Measurements from ENCODE around the gene BICD1. TPM values are rescaled to one million over a fixed set of nuclear protein-coding genes. Genes with fewer than 3 reads are reported as not detected.

BICD1 gene
- total RNA-seq, 1 donor from 2014 or later, result 561 TPM

DNA sequence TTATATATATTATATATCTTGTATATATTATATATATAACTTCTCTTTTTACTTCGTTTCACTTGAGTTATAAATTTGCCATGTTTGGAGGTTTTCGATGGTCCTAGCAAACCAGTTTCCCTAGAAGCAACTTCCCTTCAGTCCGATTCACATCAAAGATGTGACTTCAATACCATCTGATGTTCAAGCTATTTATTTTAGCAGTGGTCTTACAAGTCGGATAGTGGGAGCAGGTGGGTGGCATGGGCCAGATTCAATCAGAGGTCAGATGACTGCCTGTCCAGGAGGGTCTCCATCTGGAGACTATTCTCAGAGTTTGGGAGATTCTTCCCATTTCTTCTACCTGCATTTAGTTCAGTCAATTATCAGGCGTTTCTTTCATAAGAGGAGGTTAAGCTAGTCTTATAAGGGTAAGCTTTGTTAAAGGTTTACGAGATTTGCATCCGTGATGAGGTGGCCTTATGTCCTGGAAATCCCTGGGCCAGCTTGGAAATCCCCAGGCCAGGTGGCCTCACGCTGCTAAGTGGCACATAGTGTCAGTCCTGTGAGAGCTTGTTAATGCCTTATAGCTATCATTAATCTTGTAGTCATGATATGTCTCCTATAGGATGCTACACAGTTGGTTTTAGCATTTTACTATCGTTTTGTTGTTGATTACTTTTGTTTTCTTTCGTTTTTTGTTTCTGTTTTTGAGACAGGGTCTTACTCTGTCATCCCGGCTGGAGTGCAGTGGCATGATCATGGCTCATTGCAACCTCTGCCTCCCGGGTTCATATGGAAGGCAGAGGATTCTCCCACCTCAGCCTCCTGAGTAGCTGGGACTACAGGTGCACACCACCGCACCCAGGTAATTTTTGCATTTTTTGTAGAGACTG, 145.8 kb downstream of the BICD1 start:
- peak overlapping the region; percentile 81 for H3K4me3 Mint-ChIP-seq (ENCODE audit: unreplicated experiment)
- DNase-seq, result peak; percentile 75
- H3K36me3 Mint-ChIP-seq (ENCODE audit: unreplicated experiment), result peaks cover 17% of the 10 kb centered on the region
- peaks cover 34% of the 10 kb centered on the region for H3K9me3 Mint-ChIP-seq (ENCODE audit: unreplicated experiment)
- H3K27me3 Mint-ChIP-seq (ENCODE audit: unreplicated experiment), result peaks cover 23% of the 10 kb centered on the region
- TF ChIP-seq, protein P1, sequence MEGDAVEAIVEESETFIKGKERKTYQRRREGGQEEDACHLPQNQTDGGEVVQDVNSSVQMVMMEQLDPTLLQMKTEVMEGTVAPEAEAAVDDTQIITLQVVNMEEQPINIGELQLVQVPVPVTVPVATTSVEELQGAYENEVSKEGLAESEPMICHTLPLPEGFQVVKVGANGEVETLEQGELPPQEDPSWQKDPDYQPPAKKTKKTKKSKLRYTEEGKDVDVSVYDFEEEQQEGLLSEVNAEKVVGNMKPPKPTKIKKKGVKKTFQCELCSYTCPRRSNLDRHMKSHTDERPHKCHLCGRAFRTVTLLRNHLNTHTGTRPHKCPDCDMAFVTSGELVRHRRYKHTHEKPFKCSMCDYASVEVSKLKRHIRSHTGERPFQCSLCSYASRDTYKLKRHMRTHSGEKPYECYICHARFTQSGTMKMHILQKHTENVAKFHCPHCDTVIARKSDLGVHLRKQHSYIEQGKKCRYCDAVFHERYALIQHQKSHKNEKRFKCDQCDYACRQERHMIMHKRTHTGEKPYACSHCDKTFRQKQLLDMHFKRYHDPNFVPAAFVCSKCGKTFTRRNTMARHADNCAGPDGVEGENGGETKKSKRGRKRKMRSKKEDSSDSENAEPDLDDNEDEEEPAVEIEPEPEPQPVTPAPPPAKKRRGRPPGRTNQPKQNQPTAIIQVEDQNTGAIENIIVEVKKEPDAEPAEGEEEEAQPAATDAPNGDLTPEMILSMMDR (IDR thresholded peaks at IDR 0.05; ENCODE audit: partially characterized antibody, unreplicated experiment), result no peak
- H3K27ac Mint-ChIP-seq (ENCODE audit: unreplicated experiment), result peak overlapping the region; percentile 91
- peaks cover 63% of the 10 kb centered on the region for H3K4me1 Mint-ChIP-seq (ENCODE audit: low read depth, unreplicated experiment)

DNA sequence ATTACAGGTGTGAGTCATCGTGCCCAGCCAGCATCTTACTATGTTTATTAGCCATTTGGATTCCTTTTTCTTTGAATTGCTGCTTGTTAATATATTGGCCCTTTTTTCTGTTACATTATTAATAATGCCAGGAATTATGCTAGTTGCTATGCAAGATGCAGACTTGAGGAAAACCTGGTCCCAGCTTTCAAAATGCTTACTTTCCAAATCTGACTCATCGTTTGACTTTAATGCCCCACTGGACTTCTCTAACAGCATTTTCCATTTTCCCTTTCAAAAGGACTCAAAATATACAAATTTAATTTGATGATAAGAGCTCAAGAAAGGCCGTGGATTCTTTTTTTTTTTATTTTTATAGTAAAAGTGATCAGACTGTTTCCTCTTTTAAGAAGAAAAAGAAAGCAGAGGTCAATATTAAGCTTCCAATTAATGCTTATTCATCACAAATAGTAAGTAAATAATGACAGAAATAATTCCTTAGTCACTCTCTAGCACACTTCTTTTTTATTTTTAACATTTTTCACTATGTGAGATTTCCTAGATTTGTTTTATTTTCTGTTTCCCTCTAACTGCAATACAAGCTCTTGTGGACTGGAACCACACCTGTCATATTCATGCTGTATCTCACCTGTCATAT, 146.6 kb downstream of the BICD1 start:
- peak overlapping the region; percentile 91 for H3K27ac Mint-ChIP-seq (ENCODE audit: unreplicated experiment)
- DNase-seq, result no peak
- TF ChIP-seq, protein P1 (IDR thresholded peaks at IDR 0.05; ENCODE audit: partially characterized antibody, unreplicated experiment), result no peak
- peaks cover 19% of the 10 kb centered on the region for H3K27me3 Mint-ChIP-seq (ENCODE audit: unreplicated experiment)
- peaks cover 60% of the 10 kb centered on the region for H3K4me1 Mint-ChIP-seq (ENCODE audit: low read depth, unreplicated experiment)
- peak overlapping the region; percentile 40 for H3K4me3 Mint-ChIP-seq (ENCODE audit: unreplicated experiment)
- peaks cover 12% of the 10 kb centered on the region for H3K36me3 Mint-ChIP-seq (ENCODE audit: unreplicated experiment)
- peaks cover 32% of the 10 kb centered on the region for H3K9me3 Mint-ChIP-seq (ENCODE audit: unreplicated experiment)

DNA sequence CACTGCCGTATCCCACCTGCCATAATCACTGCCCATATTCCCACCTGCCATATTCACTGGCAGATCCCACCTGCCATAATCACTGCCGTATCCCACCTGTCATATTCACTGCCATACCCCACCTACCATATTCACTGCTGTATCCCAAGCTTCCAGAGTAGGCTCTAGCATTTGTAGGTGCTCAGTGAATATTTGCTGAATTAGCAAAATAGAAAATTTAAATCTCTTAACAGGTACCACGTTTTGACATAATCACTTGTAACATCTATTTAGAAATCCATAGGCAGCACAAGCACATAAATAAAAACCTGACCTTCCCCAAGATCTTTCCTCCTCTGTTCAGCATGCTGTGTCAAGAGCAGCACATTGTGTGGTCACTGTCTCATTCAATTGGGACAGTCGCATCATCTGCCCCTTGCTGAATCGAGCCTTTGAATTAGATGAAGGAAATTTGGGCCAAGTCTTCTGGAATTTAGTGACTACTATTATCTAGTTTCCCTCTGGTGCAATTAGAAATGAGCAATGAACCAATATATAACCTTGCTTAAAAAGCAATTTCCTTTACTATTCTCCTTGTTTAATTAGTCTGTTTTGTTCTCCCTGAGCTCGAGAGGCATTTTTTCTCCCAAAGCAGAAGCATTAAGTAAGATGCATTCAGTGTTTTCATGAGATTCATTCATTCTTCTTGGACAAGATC, 147.8 kb downstream of the BICD1 start:
- H3K9me3 Mint-ChIP-seq (ENCODE audit: unreplicated experiment), result peaks cover 30% of the 10 kb centered on the region
- H3K4me1 Mint-ChIP-seq (ENCODE audit: low read depth, unreplicated experiment), result peaks cover 56% of the 10 kb centered on the region
- peak overlapping the region; percentile 85 for H3K27ac Mint-ChIP-seq (ENCODE audit: unreplicated experiment)
- peaks cover 19% of the 10 kb centered on the region for H3K27me3 Mint-ChIP-seq (ENCODE audit: unreplicated experiment)
- TF ChIP-seq, protein P1 (IDR thresholded peaks at IDR 0.05; ENCODE audit: partially characterized antibody, unreplicated experiment), result no peak
- H3K4me3 Mint-ChIP-seq (ENCODE audit: unreplicated experiment), result no peak overlapping the region
- H3K36me3 Mint-ChIP-seq (ENCODE audit: unreplicated experiment), result peaks cover 12% of the 10 kb centered on the region
- no peak for DNase-seq

DNA sequence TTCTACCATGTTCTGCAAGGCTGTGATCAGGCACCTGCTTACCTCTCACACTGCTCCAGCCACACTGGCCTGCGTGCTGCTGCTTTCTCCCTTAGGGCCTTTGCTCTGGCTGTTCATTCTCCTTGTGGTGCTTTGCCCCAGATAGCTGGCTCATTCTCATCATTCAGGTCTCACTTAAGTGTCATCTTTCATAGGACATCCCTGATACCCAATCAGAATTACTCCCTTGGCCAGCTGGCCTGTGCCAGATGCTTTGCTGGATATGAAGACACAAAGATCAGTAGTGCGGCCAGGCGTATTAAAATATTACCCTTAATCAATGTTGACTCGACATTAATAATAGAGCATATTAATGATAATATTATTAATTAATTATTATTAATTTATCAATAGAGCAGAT, 148.9 kb downstream of the BICD1 start:
- H3K27me3 Mint-ChIP-seq (ENCODE audit: unreplicated experiment), result peaks cover 27% of the 10 kb centered on the region
- peak overlapping the region; percentile 8 for H3K4me3 Mint-ChIP-seq (ENCODE audit: unreplicated experiment)
- peaks cover 32% of the 10 kb centered on the region for H3K9me3 Mint-ChIP-seq (ENCODE audit: unreplicated experiment)
- DNase-seq, result no peak
- H3K36me3 Mint-ChIP-seq (ENCODE audit: unreplicated experiment), result peaks cover 12% of the 10 kb centered on the region
- TF ChIP-seq, protein P1 (IDR thresholded peaks at IDR 0.05; ENCODE audit: partially characterized antibody, unreplicated experiment), result no peak
- H3K4me1 Mint-ChIP-seq (ENCODE audit: low read depth, unreplicated experiment), result peaks cover 56% of the 10 kb centered on the region
- peak overlapping the region; percentile 71 for H3K27ac Mint-ChIP-seq (ENCODE audit: unreplicated experiment)

Measured in glutamatergic neuron (in vitro differentiated cells).